ENCODE results near the gene MRPL18. TPM values are rescaled to one million over a fixed set of nuclear protein-coding genes. Genes with fewer than 3 reads are reported as not detected.

The MRPL18 gene
- total RNA-seq, 3 donors from 2014 or later, result 51.1 to 65.5 (median 62.0) TPM

GRCh38 chr6:159797554-159797953, 7.3 kb downstream of the MRPL18 start:
- intact Hi-C loops (cut with DNase I, micrococcal nuclease), result no loop called here
- Histone ChIP-seq H3K9me3 (no peaks in the 10 kb centered on the region), H3K36me3 (ENCODE audit: low read depth) (peaks cover 15% of the 10 kb centered on the region), H3K4me3 (no peak overlapping the region), H3K4me1 (ENCODE audit: low read depth) (peaks cover 5% of the 10 kb centered on the region)
- DNase-seq (no peak), ATAC-seq (no peak)
- no peak for TF ChIP-seq CTCF (IDR thresholded peaks at IDR 0.05)

- intact Hi-C loops (cut with DNase I, micrococcal nuclease), result no loop called here
- Histone ChIP-seq H3K4me3 (no peak within 1 kb of the TSS), H3K4me1 (ENCODE audit: low read depth) (no peaks in the 10 kb centered on the region), H3K9me3 (no peaks in the 10 kb centered on the region), H3K36me3 (ENCODE audit: low read depth) (peaks cover 15% of the 10 kb centered on the region)
- ATAC-seq, result no peak
- no peak for DNase-seq
- no peak for TF ChIP-seq CTCF (IDR thresholded peaks at IDR 0.05)
These were observed 10.0 kb downstream of the MRPL18 start, which contains the start of gene PNLDC1 for GRCh38 chr6:159800141-159800865. TSS of gene PNLDC1 (plus strand) at chr6:159800276. CDS start at chr6:159800308, 32 bp downstream.

GRCh38 chr6:159801935-159802334, 11.7 kb downstream of the MRPL18 start:
- no peak for TF ChIP-seq CTCF (IDR thresholded peaks at IDR 0.05)
- Histone ChIP-seq H3K4me1 (ENCODE audit: low read depth) (peaks cover 2% of the 10 kb centered on the region), H3K4me3 (no peak overlapping the region), H3K9me3 (no peaks in the 10 kb centered on the region), H3K36me3 (ENCODE audit: low read depth) (peaks cover 15% of the 10 kb centered on the region)
- no peak for DNase-seq
- peak; percentile 44 for ATAC-seq
- intact Hi-C loops (cut with DNase I, micrococcal nuclease), result no loop called here

GRCh38 chr6:159804504-159804903, 14.2 kb downstream of the MRPL18 start:
- peak in 2 of 3 donors; percentile 52 to 57 for DNase-seq
- ATAC-seq, result peak; percentile 65
- Histone ChIP-seq H3K4me1 (ENCODE audit: low read depth) (peaks cover 7% of the 10 kb centered on the region), H3K9me3 (no peaks in the 10 kb centered on the region), H3K36me3 (ENCODE audit: low read depth) (no peaks in the 10 kb centered on the region), H3K4me3 (no peak overlapping the region)
- TF ChIP-seq CTCF (IDR thresholded peaks at IDR 0.05), result no peak
- intact Hi-C loops (cut with DNase I, micrococcal nuclease), result no loop called here

GRCh38 chr6:159805440-159806020, 15.3 kb downstream of the MRPL18 start:
- peaks cover 7% of the 10 kb centered on the region for H3K4me1 ChIP-seq (ENCODE audit: low read depth)
- H3K9me3 ChIP-seq, result no peaks in the 10 kb centered on the region
- ATAC-seq (no peak), DNase-seq (no peak)
- H3K4me3 ChIP-seq, result no peak overlapping the region
- no peaks in the 10 kb centered on the region for H3K36me3 ChIP-seq (ENCODE audit: low read depth)
- intact Hi-C loops (cut with DNase I, micrococcal nuclease), result no loop called here
- no peak for TF ChIP-seq CTCF (IDR thresholded peaks at IDR 0.05)
